Ishikawa (cell line): ENCODE data around the gene GUCA1C.

Source experiments
- CEBPB ChIP-seq: IDR thresholded peaks from 2 replicates; pipeline ENCODE4 v1.6.1; 2012
- CREB1 ChIP-seq: IDR thresholded peaks from 2 replicates; pipeline ENCODE4 v1.6.1; 2012; ENCODE audit warnings: low read depth
- EGR1 ChIP-seq: IDR thresholded peaks from 2 replicates; pipeline ENCODE4 v1.6.1; 2012
- EP300 ChIP-seq: IDR thresholded peaks from 2 replicates; pipeline ENCODE4 v1.6.1; 2012; ENCODE audit warnings: borderline replicate concordance
- FOXM1 ChIP-seq: IDR thresholded peaks from 2 replicates; pipeline ENCODE4 v1.6.1; 2012; ENCODE audit warnings: low read depth, borderline replicate concordance
- MAX ChIP-seq: IDR thresholded peaks from 2 replicates; pipeline ENCODE4 v1.6.1; 2012
- NFIC ChIP-seq: IDR thresholded peaks from 2 replicates; pipeline ENCODE4 v1.6.1; 2012
- RAD21 ChIP-seq: IDR thresholded peaks from 2 replicates; pipeline ENCODE4 v1.6.1; 2012; ENCODE audit warnings: low read depth
- REST ChIP-seq: IDR thresholded peaks from 2 replicates; pipeline ENCODE4 v1.6.1; 2012; ENCODE audit warnings: low read depth, mild to moderate bottlenecking
- TAF1 ChIP-seq: IDR thresholded peaks from 2 replicates; pipeline ENCODE4 v1.6.1; 2012; ENCODE audit warnings: low read depth, mild to moderate bottlenecking
- TCF12 ChIP-seq: IDR thresholded peaks from 2 replicates; pipeline ENCODE4 v1.6.1; 2012; ENCODE audit warnings: low read depth
- TEAD4 ChIP-seq: IDR thresholded peaks from 2 replicates; pipeline ENCODE4 v1.6.1; 2012
- USF1 ChIP-seq: IDR thresholded peaks from 2 replicates; pipeline ENCODE4 v1.6.1; 2012
- YY1 ChIP-seq: IDR thresholded peaks from 2 replicates; pipeline ENCODE4 v1.6.1; 2012; ENCODE audit warnings: low read depth
- ZBTB7A ChIP-seq: IDR thresholded peaks from 2 replicates; pipeline ENCODE4 v1.6.1; 2012; ENCODE audit warnings: low read depth

GUCA1C gene

GRCh38 chr3:108953700-108954099, at the start of gene GUCA1C:
Gene GUCA1C, minus strand, starts transcription at chr3:108953879. Its CDS starts 117 bp downstream, at chr3:108953762.
- no peak for TF ChIP-seq EGR1
- no peak for TF ChIP-seq EP300
- no peak for TF ChIP-seq USF1
- TF ChIP-seq NFIC: no peak
- TF ChIP-seq RAD21: no peak
- TF ChIP-seq ZBTB7A: no peak
- TF ChIP-seq REST: no peak
- TF ChIP-seq FOXM1: no peak
- no peak for TF ChIP-seq CREB1
- no peak for TF ChIP-seq TCF12
- TF ChIP-seq TAF1: no peak
- TF ChIP-seq TEAD4: no peak
- no peak for TF ChIP-seq CEBPB
- no peak for TF ChIP-seq YY1
- TF ChIP-seq MAX: no peak

- TF ChIP-seq EP300 (no peak), FOXM1 (no peak), TCF12 (no peak), RAD21 (no peak), EGR1 (no peak), YY1 (no peak), TAF1 (no peak), USF1 (no peak), ZBTB7A (no peak), NFIC (no peak), CEBPB (no peak), TEAD4 (no peak), MAX (no peak), REST (no peak), CREB1 (no peak)
Measured at GRCh38 chr3:108998436-108998835, 44.8 kb upstream of the GUCA1C start.

GRCh38 chr3:108985844-108986243, 32.2 kb upstream of the GUCA1C start:
- TF ChIP-seq TAF1 (no peak), EP300 (no peak), RAD21 (no peak), CEBPB (no peak), TEAD4 (no peak), YY1 (no peak), NFIC (no peak), ZBTB7A (no peak), USF1 (no peak), CREB1 (no peak), REST (no peak), MAX (no peak), FOXM1 (no peak), TCF12 (no peak)

- no peak for TF ChIP-seq MAX
- TF ChIP-seq TAF1: no peak
- no peak for TF ChIP-seq FOXM1
Measured at GRCh38 chr3:108983051-108983450, 29.4 kb upstream of the GUCA1C start.
